ENCODE data around the gene DSCAM. TPM values are rescaled to one million over a fixed set of nuclear protein-coding genes. Genes with fewer than 3 reads are reported as not detected.

The DSCAM gene
- total RNA-seq, 1 donor from 2014 or later = not detected

DNA sequence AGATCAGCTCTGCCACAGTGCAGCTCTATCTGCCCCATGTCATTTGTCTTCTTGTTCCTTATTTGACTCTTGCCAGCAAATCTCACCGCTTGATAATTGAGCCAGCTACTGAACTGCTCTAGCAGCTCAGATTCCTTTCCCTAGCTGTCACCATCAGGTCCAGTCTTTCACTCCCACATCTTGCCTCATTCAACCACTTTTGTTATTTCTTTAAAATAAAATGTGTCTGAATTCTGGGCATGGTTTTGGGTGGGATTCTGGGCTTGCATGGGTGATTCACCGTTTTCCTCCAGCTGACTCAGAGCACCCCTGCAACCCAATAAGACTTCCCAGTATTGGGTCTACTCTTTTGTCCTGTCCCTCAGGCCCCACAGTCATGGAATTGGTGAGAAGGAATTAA, 215.7 kb downstream of the DSCAM start:
- Mint-ChIP-seq H3K9me3 (ENCODE audit: unreplicated experiment) (peaks cover 24% of the 10 kb centered on the region), H3K27me3 (ENCODE audit: unreplicated experiment) (no peaks in the 10 kb centered on the region), H3K27ac (ENCODE audit: unreplicated experiment) (no peak overlapping the region), H3K4me1 (ENCODE audit: unreplicated experiment) (no peaks in the 10 kb centered on the region), H3K4me3 (ENCODE audit: unreplicated experiment) (no peak overlapping the region), H3K36me3 (ENCODE audit: unreplicated experiment) (no peaks in the 10 kb centered on the region)
- TF ChIP-seq, protein P1, sequence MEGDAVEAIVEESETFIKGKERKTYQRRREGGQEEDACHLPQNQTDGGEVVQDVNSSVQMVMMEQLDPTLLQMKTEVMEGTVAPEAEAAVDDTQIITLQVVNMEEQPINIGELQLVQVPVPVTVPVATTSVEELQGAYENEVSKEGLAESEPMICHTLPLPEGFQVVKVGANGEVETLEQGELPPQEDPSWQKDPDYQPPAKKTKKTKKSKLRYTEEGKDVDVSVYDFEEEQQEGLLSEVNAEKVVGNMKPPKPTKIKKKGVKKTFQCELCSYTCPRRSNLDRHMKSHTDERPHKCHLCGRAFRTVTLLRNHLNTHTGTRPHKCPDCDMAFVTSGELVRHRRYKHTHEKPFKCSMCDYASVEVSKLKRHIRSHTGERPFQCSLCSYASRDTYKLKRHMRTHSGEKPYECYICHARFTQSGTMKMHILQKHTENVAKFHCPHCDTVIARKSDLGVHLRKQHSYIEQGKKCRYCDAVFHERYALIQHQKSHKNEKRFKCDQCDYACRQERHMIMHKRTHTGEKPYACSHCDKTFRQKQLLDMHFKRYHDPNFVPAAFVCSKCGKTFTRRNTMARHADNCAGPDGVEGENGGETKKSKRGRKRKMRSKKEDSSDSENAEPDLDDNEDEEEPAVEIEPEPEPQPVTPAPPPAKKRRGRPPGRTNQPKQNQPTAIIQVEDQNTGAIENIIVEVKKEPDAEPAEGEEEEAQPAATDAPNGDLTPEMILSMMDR (IDR thresholded peaks at IDR 0.05) = no peak
- DNase-seq (ENCODE audit: extremely low spot score, unreplicated experiment) = no peak

DNA sequence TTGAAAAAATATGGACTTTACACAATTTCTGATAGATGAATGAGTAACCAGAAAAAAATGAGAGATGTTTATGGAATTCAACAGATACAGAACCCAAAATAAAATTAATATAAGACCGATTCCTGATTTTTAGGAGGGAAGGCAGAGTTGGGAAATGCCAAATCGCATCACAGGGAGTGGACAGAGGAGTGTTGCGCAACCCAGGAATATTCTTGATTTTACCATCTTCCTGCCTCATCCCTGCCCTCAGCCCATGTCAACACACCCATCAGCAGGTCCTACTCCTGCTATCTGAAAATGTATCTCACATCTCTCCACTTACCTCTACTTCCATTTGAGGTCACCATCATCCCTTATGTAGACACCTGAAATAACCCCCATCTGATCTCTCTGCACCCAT, 221.0 kb downstream of the DSCAM start:
- TF ChIP-seq, protein P1 (IDR thresholded peaks at IDR 0.05) = no peak
- Mint-ChIP-seq H3K9me3 (ENCODE audit: unreplicated experiment) (peaks cover 29% of the 10 kb centered on the region), H3K4me3 (ENCODE audit: unreplicated experiment) (no peak overlapping the region), H3K4me1 (ENCODE audit: unreplicated experiment) (no peaks in the 10 kb centered on the region), H3K27ac (ENCODE audit: unreplicated experiment) (no peak overlapping the region), H3K36me3 (ENCODE audit: unreplicated experiment) (no peaks in the 10 kb centered on the region), H3K27me3 (ENCODE audit: unreplicated experiment) (no peaks in the 10 kb centered on the region)
- no peak for DNase-seq (ENCODE audit: extremely low spot score, unreplicated experiment)

DNA sequence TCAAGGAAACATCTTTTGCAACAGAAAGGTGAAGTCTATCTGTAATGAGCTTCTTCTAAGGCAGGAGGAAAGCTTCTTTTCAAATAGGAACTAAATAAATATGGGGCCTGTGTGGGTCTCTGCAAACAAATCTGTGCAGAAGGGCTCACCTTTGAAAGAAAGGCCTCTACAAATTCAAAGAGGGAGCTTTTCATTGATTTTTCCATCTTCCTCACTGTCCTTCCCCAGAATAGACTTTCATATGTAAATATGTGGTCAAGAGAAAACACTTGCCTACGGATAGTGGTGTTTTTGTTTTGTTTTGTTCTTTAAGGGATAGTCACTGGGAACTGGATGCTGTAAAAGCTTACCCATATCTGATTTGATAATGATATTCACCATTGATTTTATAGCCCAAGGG, 223.4 kb downstream of the DSCAM start:
- H3K36me3 Mint-ChIP-seq (ENCODE audit: unreplicated experiment) = no peaks in the 10 kb centered on the region
- H3K4me1 Mint-ChIP-seq (ENCODE audit: unreplicated experiment) = no peaks in the 10 kb centered on the region
- no peaks in the 10 kb centered on the region for H3K27me3 Mint-ChIP-seq (ENCODE audit: unreplicated experiment)
- H3K4me3 Mint-ChIP-seq (ENCODE audit: unreplicated experiment) = no peak overlapping the region
- no peak for DNase-seq (ENCODE audit: extremely low spot score, unreplicated experiment)
- peaks cover 34% of the 10 kb centered on the region for H3K9me3 Mint-ChIP-seq (ENCODE audit: unreplicated experiment)
- TF ChIP-seq, protein P1 (IDR thresholded peaks at IDR 0.05) = no peak
- no peak overlapping the region for H3K27ac Mint-ChIP-seq (ENCODE audit: unreplicated experiment)

DNA sequence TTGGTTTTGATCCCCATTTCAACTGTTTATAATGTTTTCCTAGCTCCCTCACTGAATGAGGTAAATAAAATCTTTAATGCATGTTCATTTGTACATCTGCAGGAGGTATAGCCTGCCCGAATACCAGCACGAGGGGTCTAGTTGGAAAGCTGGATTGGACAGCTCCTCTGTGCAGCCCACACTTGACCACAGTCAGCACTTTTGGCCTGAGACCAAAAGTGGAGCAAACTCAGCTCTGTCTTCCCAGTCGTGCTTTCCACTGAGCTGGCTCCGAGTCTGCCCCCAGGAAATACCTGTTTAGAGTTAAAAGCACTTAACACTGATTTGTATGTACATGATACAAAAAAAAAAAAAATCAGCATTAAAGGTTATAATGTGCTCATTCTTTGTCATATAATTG, 224.4 kb downstream of the DSCAM start:
- Mint-ChIP-seq H3K27ac (ENCODE audit: unreplicated experiment) (no peak overlapping the region), H3K4me3 (ENCODE audit: unreplicated experiment) (no peak overlapping the region), H3K27me3 (ENCODE audit: unreplicated experiment) (no peaks in the 10 kb centered on the region), H3K9me3 (ENCODE audit: unreplicated experiment) (peaks cover 43% of the 10 kb centered on the region), H3K36me3 (ENCODE audit: unreplicated experiment) (no peaks in the 10 kb centered on the region), H3K4me1 (ENCODE audit: unreplicated experiment) (no peaks in the 10 kb centered on the region)
- TF ChIP-seq, protein P1 (IDR thresholded peaks at IDR 0.05) = no peak
- DNase-seq (ENCODE audit: extremely low spot score, unreplicated experiment) = no peak

DNA sequence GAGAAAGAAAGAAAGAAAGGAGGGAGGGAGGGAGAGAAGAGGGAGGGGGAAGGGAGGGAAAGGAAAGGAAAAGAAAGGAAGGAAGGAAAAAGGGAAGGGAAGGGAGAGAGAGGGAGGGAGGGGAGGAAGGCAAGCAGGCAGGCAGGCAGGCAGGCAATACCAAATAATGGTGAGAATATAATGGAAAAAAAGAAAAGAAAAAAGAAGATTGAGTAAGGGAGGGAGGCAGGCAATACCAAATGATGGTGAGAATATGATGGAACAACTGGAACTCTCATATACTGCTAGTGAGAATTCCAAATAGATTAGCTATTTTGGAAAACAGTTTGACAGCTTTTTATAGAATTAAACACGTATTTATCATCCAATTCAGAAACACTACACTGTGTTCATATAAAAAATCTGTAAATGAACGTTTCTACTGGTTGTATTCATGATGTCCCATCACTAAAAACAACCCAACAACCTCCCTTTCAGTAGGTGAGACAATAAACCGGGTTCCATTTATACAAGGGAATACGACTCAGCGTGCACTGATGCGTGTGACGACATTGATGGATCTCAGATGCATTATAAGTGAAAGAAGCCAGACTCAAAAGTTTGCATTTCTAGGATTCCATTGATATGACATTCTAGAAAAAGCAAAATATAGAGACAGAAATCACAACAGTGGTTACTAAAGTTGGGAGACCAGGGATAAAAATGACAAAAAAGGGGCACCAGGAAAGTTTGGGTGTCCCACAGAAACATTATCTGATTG, 226.4 kb downstream of the DSCAM start:
- peaks cover 32% of the 10 kb centered on the region for H3K9me3 Mint-ChIP-seq (ENCODE audit: unreplicated experiment)
- TF ChIP-seq, protein P1 (IDR thresholded peaks at IDR 0.05) = no peak

More for the DNA sequence above, 226.4 kb downstream of the DSCAM start:
- Mint-ChIP-seq H3K4me1 (ENCODE audit: unreplicated experiment) (no peaks in the 10 kb centered on the region), H3K27me3 (ENCODE audit: unreplicated experiment) (no peaks in the 10 kb centered on the region), H3K36me3 (ENCODE audit: unreplicated experiment) (no peaks in the 10 kb centered on the region), H3K27ac (ENCODE audit: unreplicated experiment) (no peak overlapping the region), H3K4me3 (ENCODE audit: unreplicated experiment) (no peak overlapping the region)
- no peak for DNase-seq (ENCODE audit: extremely low spot score, unreplicated experiment)

Data from osteocyte (in vitro differentiated cells).